HepG2 (cell line): ENCODE measurements around the gene GCNT2.

Experiments used
- CTCF ChIP-seq: sonication (generic); formaldehyde crosslinking; IDR thresholded peaks from 2 replicates; pipeline ENCODE4 v1.5.0; 2020; ENCODE audit warnings: mild to moderate bottlenecking, missing genetic modification reagents, moderate library complexity
- EP300 ChIP-seq, 3 experiments: sonication (generic) in 1 of 3; formaldehyde crosslinking in 1 of 3; IDR thresholded peaks; 2 replicates each; pipeline versions ENCODE4 v1.5.1 to v1.6.1; 2011 to 2020; ENCODE audit warnings: low read depth in 2 of 3, low read length in 2 of 3, borderline replicate concordance in 1 of 3, improper control_type of control experiment in 1 of 3, mild to moderate bottlenecking in 1 of 3, missing genetic modification reagents in 1 of 3, moderate library complexity in 1 of 3
- MXI1 ChIP-seq: IDR thresholded peaks from 3 replicates; pipeline ENCODE4 v1.6.1; 2012; ENCODE audit warnings: low read depth, low read length, inconsistent platforms, borderline replicate concordance
- MYNN ChIP-seq: sonication (generic); formaldehyde crosslinking; IDR thresholded peaks from 2 replicates; pipeline ENCODE4 v1.4.0; 2020; ENCODE audit warnings: mild to moderate bottlenecking, low read depth, missing genetic modification reagents
- NFE2L2 ChIP-seq: fragments of 150-350 bp; IDR thresholded peaks from 2 replicates; pipeline ENCODE4 v1.6.1; 2014; ENCODE audit warnings: low read length
- RFX5 ChIP-seq: IDR thresholded peaks from 2 replicates; pipeline ENCODE4 v1.6.1; 2011; ENCODE audit warnings: low read depth, low read length, improper control_type of control experiment
- SNAPC2 ChIP-seq: sonication (generic); formaldehyde crosslinking; IDR thresholded peaks from 2 replicates; pipeline ENCODE4 v1.8.1; 2022; ENCODE audit warnings: mild to moderate bottlenecking, missing genetic modification reagents
- YEATS4 ChIP-seq: sonication (generic); formaldehyde crosslinking; IDR thresholded peaks from 2 replicates; pipeline ENCODE4 v1.4.0; 2020; ENCODE audit warnings: missing genetic modification reagents, borderline replicate concordance
- ZNF121 ChIP-seq: sonication (generic); formaldehyde crosslinking; IDR thresholded peaks from 2 replicates; pipeline ENCODE4 v1.5.0; 2020; ENCODE audit warnings: mild to moderate bottlenecking, missing genetic modification reagents
- ZNF232 ChIP-seq: sonication (generic); formaldehyde crosslinking; IDR thresholded peaks from 2 replicates; pipeline ENCODE4 v1.4.0; 2020; ENCODE audit warnings: missing genetic modification reagents, borderline replicate concordance
- ZNF547 ChIP-seq: sonication (generic); formaldehyde crosslinking; IDR thresholded peaks from 2 replicates; pipeline ENCODE4 v1.5.1; 2020; ENCODE audit warnings: mild to moderate bottlenecking, missing genetic modification reagents
- ZNF614 ChIP-seq: IDR thresholded peaks from 2 replicates; pipeline ENCODE4 v1.6.1; 2018; ENCODE audit warnings: missing biosample characterization, missing genetic modification reagents, inconsistent platforms, borderline replicate concordance
- TF ChIP-seq, protein P1 (sequence below): sonication (generic); formaldehyde crosslinking; conservative IDR thresholded peaks from 2 replicates; pipeline ENCODE4 v1.4.0; 2020; ENCODE audit warnings: missing genetic modification reagents
- TF ChIP-seq, protein P2 (sequence below), 2 experiments: sonication (generic) in 1 of 2; formaldehyde crosslinking in 1 of 2; IDR thresholded peaks; 2 replicates each; pipeline versions ENCODE4 v1.5.1 to v1.6.1; 2011 to 2020; ENCODE audit warnings: borderline replicate concordance in 1 of 2, low read depth in 1 of 2, low read length in 1 of 2, mild to moderate bottlenecking in 1 of 2, missing genetic modification reagents in 1 of 2, moderate library complexity in 1 of 2

DNA sequence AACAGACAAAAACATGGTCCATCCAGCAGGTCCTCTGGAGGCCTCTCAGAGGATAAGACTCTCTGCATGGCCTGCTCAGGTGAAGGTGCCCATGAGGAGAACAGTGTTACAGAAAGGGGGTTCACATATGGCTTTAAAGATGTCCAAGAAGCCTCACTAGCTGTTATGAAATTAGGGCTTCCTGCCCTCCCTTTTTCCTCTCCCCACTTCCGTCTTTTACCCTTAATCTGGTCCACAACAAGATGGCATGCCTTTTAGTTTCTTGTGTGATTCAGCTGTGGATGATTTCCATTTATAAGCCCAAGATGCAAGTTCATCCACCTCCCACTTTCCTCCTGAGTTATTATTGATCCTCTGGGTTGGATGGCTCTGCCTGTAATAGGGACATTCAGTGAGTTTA, 14.0 kb downstream of the GCNT2 start:
- TF ChIP-seq NFE2L2 (no peak), EP300 (IDR thresholded peaks at IDR 0.05; ENCODE audit: low read depth in 2 of 2, low read length in 2 of 2) (no peak), EP300 (CRISPR knock-in tag; IDR thresholded peaks at IDR 0.05; ENCODE audit: borderline replicate concordance) (no peak), ZNF547 (CRISPR knock-in tag) (no peak), CTCF (no peak), MXI1 (no peak), MYNN (CRISPR knock-in tag) (no peak), RFX5 (no peak), ZNF121 (no peak), YEATS4 (CRISPR knock-in tag) (no peak), ZNF614 (CRISPR knock-in tag) (no peak), ZNF232 (CRISPR knock-in tag) (no peak), SNAPC2 (CRISPR knock-in tag) (no peak)
- TF ChIP-seq, protein P1, sequence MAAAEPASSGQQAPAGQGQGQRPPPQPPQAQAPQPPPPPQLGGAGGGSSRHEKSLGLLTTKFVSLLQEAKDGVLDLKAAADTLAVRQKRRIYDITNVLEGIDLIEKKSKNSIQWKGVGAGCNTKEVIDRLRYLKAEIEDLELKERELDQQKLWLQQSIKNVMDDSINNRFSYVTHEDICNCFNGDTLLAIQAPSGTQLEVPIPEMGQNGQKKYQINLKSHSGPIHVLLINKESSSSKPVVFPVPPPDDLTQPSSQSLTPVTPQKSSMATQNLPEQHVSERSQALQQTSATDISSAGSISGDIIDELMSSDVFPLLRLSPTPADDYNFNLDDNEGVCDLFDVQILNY (CRISPR knock-in tag): no peak
- TF ChIP-seq, protein P2, sequence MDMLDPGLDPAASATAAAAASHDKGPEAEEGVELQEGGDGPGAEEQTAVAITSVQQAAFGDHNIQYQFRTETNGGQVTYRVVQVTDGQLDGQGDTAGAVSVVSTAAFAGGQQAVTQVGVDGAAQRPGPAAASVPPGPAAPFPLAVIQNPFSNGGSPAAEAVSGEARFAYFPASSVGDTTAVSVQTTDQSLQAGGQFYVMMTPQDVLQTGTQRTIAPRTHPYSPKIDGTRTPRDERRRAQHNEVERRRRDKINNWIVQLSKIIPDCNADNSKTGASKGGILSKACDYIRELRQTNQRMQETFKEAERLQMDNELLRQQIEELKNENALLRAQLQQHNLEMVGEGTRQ (IDR thresholded peaks at IDR 0.05; ENCODE audit: low read depth, low read length): no peak
- TF ChIP-seq, protein P2 (CRISPR knock-in tag; IDR thresholded peaks at IDR 0.05; ENCODE audit: borderline replicate concordance): no peak
